COR-L47 (cell line): Measurements from ENCODE around the gene DOCK1.

Experiments
- DNase-seq: peaks from one replicate; lab custom pipeline; 2025; lab: John Stamatoyannopoulos, UW

Gene DOCK1

DNA sequence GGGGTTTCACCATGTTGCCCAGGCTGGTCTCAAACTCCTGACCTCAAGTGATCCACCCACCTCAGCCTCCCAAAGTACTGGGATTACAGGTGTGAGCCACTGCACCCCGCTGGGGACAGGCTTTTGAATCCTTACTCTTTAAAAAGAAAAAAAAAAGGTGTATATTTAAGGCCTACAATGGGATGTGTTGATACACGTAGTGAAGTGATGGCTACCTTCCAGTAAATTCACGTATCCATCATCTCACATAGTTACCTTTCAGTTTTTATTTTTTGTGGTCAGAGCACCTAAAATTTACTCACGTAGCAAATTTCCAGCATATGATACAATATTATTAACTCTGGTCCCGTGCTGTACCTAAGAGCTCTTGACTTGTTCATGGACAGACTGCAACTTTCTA lies 410.7 kb downstream of the DOCK1 start:
- DNase-seq: no peak

DNA sequence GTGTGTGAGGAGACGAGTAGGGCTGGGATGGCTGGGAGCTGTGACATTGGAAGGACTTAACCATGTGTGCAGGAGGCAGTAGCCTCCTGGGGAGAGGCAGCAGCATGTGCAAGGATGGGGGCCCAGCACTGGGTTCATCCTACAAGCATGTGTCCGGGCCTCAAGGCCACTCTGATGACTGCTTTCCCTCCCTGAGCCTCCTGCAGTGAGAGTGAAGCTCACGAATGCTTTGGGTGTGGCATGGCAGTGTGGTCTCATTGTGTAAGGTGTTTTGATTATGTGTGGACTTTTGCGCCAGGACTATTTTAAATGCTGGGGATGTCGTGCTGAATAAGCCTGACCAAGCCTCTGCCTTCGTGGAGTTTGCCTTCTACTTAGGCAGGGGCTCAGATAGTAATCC lies 413.2 kb downstream of the DOCK1 start:
- no peak for DNase-seq

DNA sequence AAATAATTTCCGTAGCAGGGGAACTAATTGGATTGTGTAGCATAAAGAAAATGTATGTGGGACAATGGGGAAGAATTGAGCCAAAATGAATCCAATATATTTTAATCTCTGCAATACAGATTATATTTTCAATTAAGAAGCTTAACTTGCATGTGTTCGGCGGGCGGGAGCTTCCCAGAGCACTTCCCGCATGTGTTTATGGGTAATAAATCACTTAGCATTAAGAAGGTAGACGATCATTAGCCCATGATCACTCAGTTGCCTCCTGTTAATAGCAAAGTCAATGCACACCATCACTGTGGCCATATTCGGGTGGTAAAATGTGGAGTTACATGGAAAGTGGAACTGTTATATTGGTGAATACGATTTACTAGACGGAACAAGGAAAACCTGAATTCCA lies 414.0 kb downstream of the DOCK1 start:
- DNase-seq: no peak

DNA sequence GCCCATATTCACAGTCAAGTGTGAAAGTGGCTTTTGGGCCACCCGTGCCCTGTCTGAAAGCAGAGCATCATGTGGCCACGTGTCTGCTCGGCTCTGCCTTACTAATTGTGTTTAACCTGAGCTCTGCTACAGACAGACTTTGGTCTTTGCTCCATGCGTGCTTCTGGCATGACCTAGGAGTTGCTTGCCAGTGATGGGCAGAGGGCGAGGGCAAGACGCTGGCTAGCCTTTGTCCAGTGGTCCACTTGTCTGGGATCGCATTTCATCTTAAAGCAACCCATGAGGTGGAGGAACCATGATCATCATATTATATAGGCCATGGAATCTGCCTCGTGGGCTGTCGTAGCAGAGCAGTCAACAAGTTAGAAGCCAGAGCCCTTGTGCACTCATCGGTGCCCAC lies 414.5 kb downstream of the DOCK1 start:
- no peak for DNase-seq

DNA sequence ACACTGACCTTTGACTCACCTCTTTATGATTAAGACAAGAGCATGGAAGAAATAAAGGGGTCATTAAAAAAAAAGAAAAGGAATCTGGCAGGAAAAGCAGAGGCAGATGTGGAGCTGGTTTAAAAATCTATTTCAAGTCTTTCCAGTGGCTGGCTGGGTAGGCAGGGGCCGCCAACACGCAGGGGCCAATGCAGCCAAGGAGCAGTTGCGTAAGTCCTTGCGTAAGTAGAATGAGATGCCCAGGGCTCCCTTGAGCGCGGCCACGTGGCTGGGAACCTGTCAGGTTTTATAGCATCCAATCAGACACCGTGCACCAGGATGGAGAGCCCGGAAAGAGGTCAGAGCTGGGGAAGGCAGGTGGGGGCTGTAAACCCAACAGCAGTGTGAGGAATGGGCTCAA lies 414.9 kb downstream of the DOCK1 start:
- no peak for DNase-seq

DNA sequence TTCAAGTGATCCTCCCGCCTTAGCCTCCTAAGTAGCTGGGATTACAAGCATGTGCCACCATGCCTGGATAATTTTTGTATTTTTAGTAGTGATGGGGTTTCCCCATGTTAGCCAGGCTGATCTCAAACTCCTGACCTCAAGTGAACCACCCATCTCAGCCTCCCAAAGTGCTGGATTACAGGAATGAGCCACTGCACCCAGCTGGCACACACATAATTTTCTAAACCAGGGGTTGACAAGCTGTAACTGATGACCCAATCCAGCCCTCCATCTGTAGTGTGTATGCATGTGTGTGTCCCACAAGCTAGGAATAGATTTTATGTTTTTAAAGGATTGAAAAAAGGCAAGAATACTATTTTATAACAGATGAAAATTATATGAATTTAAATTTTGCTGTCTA lies 417.1 kb downstream of the DOCK1 start:
- DNase-seq: no peak

DNA sequence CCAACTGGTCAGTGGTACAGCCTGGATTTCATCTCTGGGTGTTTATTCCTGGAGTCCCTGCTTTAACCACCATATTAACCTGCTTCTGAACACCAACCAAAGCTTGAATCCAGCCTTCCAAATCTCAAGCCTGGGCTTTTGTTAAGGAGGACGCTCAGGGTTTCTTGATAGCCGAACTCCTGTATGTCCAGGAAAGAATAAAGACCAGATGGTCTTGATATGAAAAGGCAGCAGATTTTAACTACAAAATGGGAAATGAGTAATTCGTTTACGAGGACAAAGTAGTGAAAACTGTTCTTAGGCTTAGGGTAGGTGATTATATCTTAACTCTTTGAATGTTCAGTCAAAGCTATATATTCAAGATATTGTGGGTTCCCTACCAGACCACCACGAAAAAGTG lies 420.3 kb downstream of the DOCK1 start:
- DNase-seq: no peak

DNA sequence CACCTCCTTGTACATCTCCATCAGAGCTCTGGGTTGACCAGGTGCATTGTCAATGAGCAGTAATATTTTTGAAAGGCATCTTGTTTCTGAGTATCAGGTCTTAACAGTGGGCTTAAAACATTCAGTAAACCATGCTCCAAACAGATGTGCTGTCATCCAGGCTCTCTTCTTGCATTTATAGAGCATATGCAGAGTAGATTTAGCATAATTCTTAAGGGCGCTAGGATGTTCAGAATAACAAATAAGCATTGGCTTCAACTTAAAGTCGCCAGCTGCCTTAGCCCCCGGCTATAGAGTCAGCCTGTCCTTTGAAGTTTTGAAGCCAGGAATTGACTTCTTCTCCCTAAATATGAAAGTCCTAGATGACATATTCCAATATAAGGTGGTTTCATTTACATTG lies 421.7 kb downstream of the DOCK1 start:
- no peak for DNase-seq

DNA sequence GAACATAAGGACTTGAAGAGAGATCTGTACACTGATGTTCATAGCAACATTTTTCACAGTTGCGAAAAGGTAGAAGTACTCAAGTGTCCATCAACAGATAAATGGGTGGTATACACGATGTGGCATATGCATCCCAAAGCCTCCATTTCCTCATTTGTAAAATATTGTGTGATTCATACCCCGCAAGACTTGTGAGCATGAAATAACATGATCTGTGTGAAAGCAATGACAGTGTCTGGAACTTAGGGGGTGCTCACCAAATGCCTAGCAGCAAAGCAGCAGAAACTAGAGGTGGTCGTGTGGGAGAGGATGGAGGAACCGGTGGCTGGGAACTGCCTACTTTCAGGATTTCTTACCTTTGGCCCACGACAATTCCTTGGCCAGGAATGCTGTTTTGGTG lies 426.5 kb downstream of the DOCK1 start:
- no peak for DNase-seq

DNA sequence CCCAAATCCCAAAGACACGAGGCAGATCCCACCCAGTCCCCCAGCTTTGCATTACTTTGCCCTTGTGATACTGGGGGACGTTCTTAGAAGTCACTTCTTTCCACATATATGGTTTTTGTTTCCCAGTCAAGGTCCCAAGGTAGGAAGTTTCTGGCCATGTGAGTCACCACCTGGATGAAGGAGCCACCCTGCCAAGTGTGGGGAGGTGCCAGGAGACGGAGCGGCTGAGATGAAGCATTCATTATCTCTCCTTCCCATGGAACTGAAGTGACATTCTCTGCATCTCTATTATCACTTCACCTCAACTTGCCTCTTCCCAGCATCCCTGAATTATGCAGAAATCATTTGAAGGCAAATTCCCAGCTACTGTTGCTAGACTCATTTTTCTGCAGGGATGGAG lies 427.4 kb downstream of the DOCK1 start:
- DNase-seq: no peak

DNA sequence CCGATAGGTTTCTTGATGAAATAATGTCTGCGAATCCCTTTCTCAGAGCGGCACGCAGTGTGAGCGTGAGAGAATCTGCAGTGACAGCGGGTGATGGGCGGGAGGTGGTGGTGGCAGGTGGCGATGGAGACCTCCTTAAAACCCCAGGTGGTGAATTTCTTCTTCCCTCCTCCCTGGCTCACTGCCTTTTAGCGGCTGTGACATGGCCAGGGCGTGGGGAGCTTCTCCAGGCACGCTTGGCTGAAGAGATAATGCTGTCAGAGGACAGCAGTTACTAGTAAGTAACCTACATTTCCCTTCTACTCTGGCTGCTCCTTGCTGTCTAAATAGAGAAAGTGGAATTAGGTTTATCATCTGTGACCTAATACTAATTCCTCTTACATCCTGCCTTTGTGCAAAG lies 432.6 kb downstream of the DOCK1 start:
- DNase-seq: no peak

DNA sequence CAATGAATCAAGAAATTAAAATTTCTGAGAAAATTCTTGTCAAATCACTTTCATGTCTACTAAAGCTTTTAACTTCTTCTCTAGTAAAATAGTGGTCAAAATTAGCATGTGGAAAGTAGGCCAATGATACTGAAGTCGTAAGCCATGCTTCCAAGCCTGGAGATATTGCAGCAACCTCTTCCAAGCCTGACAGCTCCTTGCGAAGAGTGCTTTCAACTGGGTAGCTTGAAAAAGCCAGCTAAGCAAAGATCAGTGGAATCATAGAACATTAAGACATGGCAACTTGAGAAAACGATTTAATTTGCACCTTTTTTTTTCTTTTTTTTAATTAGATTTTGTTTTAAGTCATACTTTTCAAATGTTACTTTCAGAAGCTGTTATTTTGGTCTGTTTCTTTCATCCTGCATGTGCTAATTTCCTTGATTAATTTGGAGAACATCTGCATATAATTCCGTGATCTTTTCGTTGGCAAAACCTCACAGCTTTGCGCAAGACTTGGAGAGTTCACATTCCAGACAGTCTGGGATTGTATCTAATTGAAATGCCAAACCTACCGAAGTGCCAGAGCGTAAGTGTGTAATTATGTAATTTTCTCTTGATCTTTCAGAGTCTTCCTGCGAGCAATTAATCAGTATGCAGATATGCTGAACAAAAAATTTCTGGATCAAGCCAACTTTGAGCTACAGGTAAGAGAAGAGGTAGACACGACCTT lies 433.3 kb downstream of the DOCK1 start:
- no peak for DNase-seq

DNA sequence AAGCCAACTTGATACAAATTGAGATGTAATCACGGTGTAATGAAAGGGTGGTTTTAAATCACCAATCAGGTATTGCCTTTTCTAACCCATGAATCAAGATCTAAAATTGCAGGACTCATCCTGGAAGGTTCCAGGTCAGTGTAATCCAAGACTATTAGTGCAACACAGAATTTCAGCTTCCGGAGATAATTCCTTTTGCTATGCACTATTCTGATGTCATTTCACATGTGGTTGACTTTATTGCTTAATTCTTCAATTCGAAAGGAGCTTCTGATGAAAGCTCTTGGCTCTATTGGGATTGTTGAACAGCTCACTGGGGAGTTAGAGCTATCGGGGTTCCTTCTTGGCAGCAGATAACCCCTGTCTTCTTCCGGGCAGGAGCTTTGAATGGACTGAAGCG lies 438.6 kb downstream of the DOCK1 start:
- no peak for DNase-seq

DNA sequence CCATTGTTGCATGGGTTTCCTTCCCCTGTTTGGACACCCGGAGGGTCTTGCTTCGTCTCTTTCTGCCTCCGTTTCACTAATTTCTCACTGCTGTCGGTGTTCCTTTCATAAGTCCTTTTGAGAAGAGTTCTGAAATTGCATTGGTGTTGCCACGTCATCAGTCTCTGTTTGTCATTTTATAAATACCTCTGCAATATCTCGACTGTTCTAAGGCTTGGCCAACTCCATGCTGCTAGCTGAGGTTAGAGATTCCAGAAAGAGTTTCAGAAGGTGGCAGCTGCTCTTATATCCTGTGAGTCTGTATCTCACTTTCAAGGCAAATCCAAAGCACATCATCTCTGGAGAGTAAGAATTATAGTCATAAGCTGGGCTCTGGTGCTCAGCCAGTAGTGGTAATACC lies 439.1 kb downstream of the DOCK1 start:
- DNase-seq: no peak

DNA sequence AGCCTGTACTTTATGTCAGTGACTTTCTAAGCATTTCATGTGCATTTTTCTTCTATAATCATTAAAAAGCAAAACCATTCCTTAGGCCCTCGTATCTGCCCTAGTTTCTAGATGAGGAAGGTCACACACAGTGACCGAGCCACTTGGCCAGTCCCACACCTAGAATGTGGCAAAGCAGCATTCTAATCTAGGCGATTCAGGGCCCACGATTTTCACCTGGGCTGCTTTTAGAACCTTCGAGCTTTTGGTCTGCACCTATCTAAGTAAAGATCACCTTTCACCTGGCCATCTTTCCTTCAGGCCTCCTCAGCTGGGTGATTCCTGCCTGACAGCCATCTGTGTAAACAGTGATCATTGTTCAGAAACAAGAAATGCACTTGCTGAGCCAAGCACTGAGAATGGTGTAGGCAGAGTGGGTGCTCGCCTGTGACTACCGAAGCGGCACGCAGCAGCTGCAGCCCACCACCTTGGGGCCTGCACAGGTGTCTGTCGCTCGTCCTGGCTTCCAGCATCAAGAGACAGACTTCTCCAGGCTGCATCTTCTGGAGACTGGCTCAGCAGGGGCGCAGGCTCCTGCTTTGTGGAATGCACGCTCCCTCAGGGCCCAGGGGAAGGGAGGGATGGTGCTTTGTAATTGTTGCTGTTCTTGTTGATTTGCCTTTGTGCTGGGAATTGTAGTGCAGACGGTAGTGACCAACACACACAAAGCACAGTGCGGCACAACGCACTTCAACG lies 440.2 kb downstream of the DOCK1 start:
- no peak for DNase-seq

DNA sequence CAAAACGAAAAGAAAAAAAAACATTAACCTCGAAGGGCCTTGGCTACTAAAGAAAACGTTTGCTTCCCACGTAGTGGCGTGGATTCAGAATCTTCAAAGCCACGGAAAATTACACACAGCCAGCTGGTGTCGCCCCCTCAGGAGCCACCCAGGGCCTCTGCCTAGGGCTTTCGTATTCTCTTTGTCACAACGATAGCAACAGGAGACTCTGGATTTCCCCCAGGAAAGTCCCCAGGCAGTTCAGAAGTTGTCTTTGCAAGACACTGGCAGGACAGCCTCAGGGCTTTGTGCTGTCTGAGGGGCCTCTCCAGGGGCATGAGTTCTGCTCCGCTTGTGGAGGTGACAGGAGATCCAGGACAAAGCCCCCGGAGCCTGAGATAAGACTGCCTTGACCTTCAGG lies 441.4 kb downstream of the DOCK1 start:
- no peak for DNase-seq

DNA sequence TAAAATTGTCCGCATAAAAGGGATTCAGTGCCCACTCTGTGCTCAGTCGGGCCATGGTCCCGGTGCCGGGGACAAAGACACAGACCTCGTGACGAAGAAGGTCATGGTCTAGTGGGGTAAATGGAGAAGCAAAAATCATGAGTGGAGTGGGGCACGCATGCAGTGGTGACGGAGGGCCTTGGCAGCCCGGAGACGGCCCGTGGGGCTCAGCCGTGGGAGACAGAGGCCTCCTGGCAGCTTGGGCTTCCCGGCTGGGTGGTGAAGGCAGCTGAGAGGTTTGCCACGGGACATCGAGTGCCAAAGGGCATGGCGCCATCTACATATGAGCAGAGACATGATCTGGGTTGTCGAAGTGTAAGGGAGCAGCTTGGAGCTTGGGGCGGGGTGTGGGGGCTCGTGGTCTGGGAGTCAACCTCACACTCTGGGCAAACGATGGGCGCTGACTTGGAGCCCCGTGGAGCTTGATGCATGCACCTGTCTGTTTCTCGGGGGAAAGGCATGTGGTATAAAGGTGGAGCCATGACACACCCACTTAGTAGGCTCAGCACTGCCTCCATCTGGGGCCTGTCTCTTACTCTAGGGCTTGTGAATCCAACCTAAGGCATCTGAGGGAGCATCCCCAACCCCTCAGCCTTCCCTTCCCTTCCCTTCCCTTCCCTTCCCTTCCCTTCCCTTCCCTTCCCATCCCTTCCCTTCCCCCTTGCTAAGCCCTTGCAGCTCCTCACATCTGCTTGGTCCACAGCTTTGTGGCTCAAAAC lies 442.2 kb downstream of the DOCK1 start:
- DNase-seq: no peak

DNA sequence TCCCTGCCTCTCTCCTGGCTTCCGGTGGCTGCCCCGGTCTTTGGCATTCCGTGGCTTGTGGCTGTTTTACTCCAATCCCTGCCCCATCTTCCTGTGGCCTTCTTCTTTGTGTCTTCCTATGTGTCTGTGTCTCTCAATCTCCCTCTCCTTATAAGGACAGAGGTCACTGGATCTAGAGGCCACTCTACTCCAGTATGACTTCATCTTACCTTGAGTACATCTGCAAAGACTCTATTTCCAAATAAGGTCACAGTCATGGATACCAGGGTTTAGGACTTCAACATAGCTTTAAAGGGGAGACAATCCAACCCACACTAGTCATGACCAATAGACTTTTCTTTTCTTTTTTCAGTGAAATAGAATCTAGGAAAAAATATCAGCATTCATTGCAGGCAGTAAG lies 444.5 kb downstream of the DOCK1 start:
- no peak for DNase-seq

DNA sequence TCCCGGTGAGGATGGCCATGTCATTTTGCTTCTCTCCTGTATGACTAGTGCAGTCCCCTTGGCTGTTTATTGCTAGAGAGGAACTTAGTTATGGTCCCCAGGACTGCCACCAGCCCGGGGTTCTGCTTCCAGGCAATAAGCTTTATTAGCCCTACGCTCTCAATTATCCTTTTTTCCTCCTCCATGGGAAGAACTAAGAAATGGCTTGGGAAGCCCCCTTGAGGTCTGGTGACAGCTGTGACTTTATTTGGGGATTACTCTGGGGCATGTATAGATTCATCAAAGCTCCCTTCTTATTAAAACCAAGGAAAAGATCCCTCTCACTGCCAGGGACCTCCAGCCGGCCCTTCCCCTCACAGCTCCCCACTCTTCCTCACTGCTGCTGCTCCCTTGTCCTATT lies 446.3 kb downstream of the DOCK1 start:
- no peak for DNase-seq

DNA sequence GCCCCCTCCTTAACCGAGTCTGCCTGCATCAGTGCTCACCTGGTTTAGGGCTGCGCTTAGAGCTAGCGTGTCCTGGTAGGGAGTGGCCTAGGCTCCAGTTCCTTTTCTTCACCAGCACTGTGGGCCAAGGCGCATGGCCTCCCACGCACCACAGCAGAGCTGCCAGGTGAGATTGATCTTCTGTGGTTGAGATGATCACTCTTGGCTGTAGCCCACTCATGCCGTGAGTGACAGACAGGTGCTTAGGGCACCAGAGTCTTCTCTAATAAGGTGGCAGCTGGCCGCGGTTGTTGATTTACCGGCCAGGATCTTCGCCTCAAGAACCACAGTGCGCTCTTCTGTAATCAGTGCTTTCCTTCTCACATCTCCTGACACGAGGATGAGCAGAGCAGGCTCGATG lies 448.3 kb downstream of the DOCK1 start:
- DNase-seq: no peak

DNA sequence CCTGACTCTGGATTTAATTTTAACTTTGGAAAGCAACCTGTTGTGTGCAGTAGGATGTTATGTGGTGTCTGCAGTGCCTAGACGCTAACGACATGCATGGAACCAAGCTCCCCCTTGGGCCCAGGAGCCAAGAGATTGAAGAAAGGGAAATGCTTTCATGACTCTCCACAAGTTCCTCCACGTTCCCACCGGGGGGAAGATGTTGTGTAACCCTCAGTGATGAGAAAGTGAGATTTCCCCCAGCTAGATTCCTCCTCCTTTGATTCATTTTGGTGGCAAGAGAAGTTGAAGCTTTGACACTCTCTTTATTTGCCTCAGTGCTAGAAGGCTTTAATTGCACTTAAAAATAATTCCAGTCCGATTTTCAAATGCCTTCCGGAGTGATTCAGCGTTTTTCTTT lies 449.0 kb downstream of the DOCK1 start:
- DNase-seq: no peak

DNA sequence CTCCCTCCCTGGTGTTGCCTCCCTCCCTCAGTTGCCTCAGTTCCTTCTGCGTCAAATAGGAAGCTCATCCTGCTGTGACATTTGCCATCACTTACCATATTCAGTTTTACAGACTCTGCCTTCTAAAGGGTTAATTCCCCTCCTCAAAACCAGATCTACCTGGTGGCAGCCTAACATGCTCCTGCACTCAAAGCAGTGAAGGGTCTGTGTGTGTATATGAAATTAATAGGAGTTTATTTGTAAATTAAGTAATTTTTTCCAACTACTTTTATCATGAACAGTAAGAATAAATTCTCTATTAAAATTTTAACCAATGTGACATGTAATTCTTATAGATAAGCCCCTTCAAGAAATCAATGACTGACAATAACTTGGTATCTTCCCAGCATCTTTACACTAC lies 449.8 kb downstream of the DOCK1 start:
- no peak for DNase-seq

DNA sequence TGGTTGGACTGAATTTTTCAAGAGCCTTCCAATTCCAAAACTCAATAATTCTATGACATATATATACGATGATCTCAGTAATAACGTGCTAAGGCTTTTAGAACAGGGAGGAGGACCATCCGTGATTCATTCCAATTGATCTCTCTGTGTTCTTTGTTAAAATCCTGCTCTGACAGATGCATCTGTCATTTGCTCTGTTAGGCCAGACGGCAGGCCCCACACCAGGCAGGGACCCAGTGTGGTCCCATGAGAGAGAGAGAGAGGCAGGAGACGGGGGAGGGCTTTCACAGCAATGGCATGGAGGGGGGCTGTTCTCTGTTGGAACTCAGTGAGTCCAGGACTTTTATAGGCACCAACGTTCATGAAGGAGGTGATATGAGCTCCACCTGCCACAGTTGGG lies 451.1 kb downstream of the DOCK1 start:
- DNase-seq: no peak
